Neural cell (in vitro differentiated cells): ENCODE results near the gene ARFIP2. TPM values are rescaled to one million over a fixed set of nuclear protein-coding genes. Genes with fewer than 3 reads are reported as not detected.

Experiments
- H2AFZ ChIP-seq: fragments of 200-600, 300-800 bp; sonication (generic), shearing (Covaris generic); 2 replicates; pipeline ENCODE4 v1.6.0; 2014; ENCODE audit warnings: low read depth, mild to moderate bottlenecking, antibody characterized with exemption, low read length, moderate library complexity
- H3F3A ChIP-seq: fragments of 200-600 bp; shearing (Covaris generic); 2 replicates; pipeline ENCODE4 v1.6.1; 2016; ENCODE audit warnings: mild to moderate bottlenecking, moderate library complexity, mixed read lengths, antibody characterized with exemption, low read length; ENCODE audit not compliant: insufficient read depth, poor library complexity, severe bottlenecking
- H3K27ac ChIP-seq: fragments of 200-600, 300-800 bp; sonication (generic), shearing (Covaris generic); 2 replicates; pipeline ENCODE4 v1.5.1; 2014; ENCODE audit warnings: mild to moderate bottlenecking, low read length, moderate library complexity
- H3K27me3 ChIP-seq: fragments of 300-800, 200-600 bp; sonication (generic), shearing (Covaris generic); 2 replicates; pipeline ENCODE4 v1.6.0; 2014; ENCODE audit warnings: mild to moderate bottlenecking, low read depth, low read length, moderate library complexity; ENCODE audit not compliant: insufficient read depth
- H3K36me3 ChIP-seq: fragments of 300-800, 200-600 bp; sonication (generic), shearing (Covaris generic); 2 replicates; pipeline ENCODE4 v1.5.1; 2014; ENCODE audit warnings: mild to moderate bottlenecking, antibody characterized with exemption, low read length, moderate library complexity; ENCODE audit not compliant: insufficient read depth
- H3K4me2 ChIP-seq: fragments of 300-800, 200-600 bp; sonication (generic), shearing (Covaris generic); 2 replicates; pipeline ENCODE4 v1.6.0; 2014; ENCODE audit warnings: mild to moderate bottlenecking, low read length
- H3K4me3 ChIP-seq: fragments of 300-800, 200-600 bp; sonication (generic), shearing (Covaris generic); 2 replicates; pipeline ENCODE4 v1.5.1; 2014; ENCODE audit warnings: mild to moderate bottlenecking, low read length, moderate library complexity
- H3K79me2 ChIP-seq: fragments of 200-600 bp; shearing (Covaris generic); replicated peaks from 2 replicates; pipeline ENCODE4 v1.6.0; 2014; ENCODE audit warnings: mild to moderate bottlenecking, low read length, moderate library complexity; ENCODE audit not compliant: insufficient read depth
- H3K9ac ChIP-seq: fragments of 300-800, 200-600 bp; sonication (generic), shearing (Covaris generic); 2 replicates; pipeline ENCODE4 v1.6.1; 2016; ENCODE audit warnings: mild to moderate bottlenecking, low read length, mixed read lengths
- H3K9me2 ChIP-seq: fragments of 200-600 bp; shearing (Covaris generic); 2 replicates; pipeline ENCODE4 v1.6.1; 2016; ENCODE audit warnings: mild to moderate bottlenecking, low read length, mixed read lengths; ENCODE audit not compliant: insufficient read depth
- H3K9me3 ChIP-seq: fragments of 200-600, 300-800 bp; sonication (generic), shearing (Covaris generic); 2 replicates; pipeline ENCODE4 v1.6.1; 2016; ENCODE audit warnings: mild to moderate bottlenecking, mixed run types, low read length, moderate library complexity, mixed read lengths
- H4K20me1 ChIP-seq: fragments of 200-600 bp; shearing (Covaris generic); 2 replicates; pipeline ENCODE4 v1.6.1; 2016; ENCODE audit warnings: mild to moderate bottlenecking, mixed run types; ENCODE audit not compliant: insufficient read depth
- CTCF ChIP-seq: fragments of 450-650 bp; IDR thresholded peaks from 2 replicates; pipeline ENCODE4 v1.5.1; 2014; ENCODE audit warnings: antibody characterized with exemption, mild to moderate bottlenecking, moderate library complexity; ENCODE audit not compliant: poor library complexity, severe bottlenecking
- EP300 ChIP-seq: fragments of 450-650 bp; conservative IDR thresholded peaks from 2 replicates; pipeline ENCODE4 v1.6.1; 2014; ENCODE audit warnings: antibody characterized with exemption, mild to moderate bottlenecking, moderate library complexity; ENCODE audit not compliant: poor library complexity, severe bottlenecking
- EZH2 ChIP-seq: fragments of 200-600, 300-800 bp; shearing (Covaris generic), sonication (generic); IDR thresholded peaks from 2 replicates; pipeline ENCODE4 v1.6.1; 2014; ENCODE audit warnings: antibody characterized with exemption, low read length, borderline replicate concordance, mild to moderate bottlenecking; ENCODE audit not compliant: insufficient read depth, poor library complexity, severe bottlenecking
- MXI1 ChIP-seq: fragments of 450-650 bp; conservative IDR thresholded peaks from 2 replicates; pipeline ENCODE4 v1.6.1; 2014; ENCODE audit warnings: antibody characterized with exemption, mild to moderate bottlenecking; ENCODE audit not compliant: poor library complexity, severe bottlenecking
- POLR2AphosphoS5 ChIP-seq: IDR thresholded peaks from 2 replicates; pipeline ENCODE4 v1.6.1; 2012
- RAD21 ChIP-seq: fragments of 450-650 bp; conservative IDR thresholded peaks from 2 replicates; pipeline ENCODE4 v1.6.1; 2014; ENCODE audit warnings: antibody characterized with exemption, mild to moderate bottlenecking, moderate library complexity
- REST ChIP-seq: IDR thresholded peaks from 2 replicates; pipeline ENCODE4 v1.6.1; 2012; ENCODE audit warnings: borderline replicate concordance
- SMC3 ChIP-seq: fragments of 450-650 bp; conservative IDR thresholded peaks from 2 replicates; pipeline ENCODE4 v1.6.1; 2014; ENCODE audit warnings: antibody characterized with exemption, mild to moderate bottlenecking, moderate library complexity; ENCODE audit not compliant: poor library complexity
- TAF1 ChIP-seq: IDR thresholded peaks from 2 replicates; pipeline ENCODE4 v1.6.1; 2012; ENCODE audit warnings: low read depth
- polyA minus RNA-seq: library from RNA; depleted of rRNA, polyadenylated mRNA; stranded (reverse); fragments of >200 nt; gene quantifications from 2 replicates; pipeline ENCODE4 v1.2.3, GENCODE V29; 2014
- polyA plus RNA-seq: library from polyadenylated mRNA; depleted of rRNA; stranded (reverse); fragments of >200 nt; gene quantifications from 2 replicates; pipeline ENCODE4 v1.2.3, GENCODE V29; 2014

The ARFIP2 gene
- 83.7 and 89.9 TPM in 2 replicates for polyA plus RNA-seq
- polyA minus RNA-seq, result 44.3 and 49.2 TPM in 2 replicates

- Histone ChIP-seq H3K9me2 (no peaks in the 10 kb centered on the region), H3K79me2 (peaks cover 26% of the 10 kb centered on the region), H4K20me1 (no peaks in the 10 kb centered on the region), H3K36me3 (no peaks in the 10 kb centered on the region), H3K27me3 (no peaks in the 10 kb centered on the region), H3K9me3 (no peaks in the 10 kb centered on the region), H2AFZ (peak within 1 kb of the TSS; percentile 56), H3K4me3 (peak within 1 kb of the TSS; percentile 74), H3K27ac (peak within 1 kb of the TSS; percentile 81), H3F3A (no peaks in the 10 kb centered on the region), H3K9ac (peak within 1 kb of the TSS; percentile 88), H3K4me2 (peak within 1 kb of the TSS; percentile 91)
- peak; percentile 71 for TF ChIP-seq TAF1
- peak; percentile 92 for TF ChIP-seq MXI1
- peak; percentile 9 for TF ChIP-seq CTCF
- peak; percentile 79 for TF ChIP-seq EP300
- no peak for TF ChIP-seq EZH2
- TF ChIP-seq REST, result peak; percentile 62
- peak; percentile 34 for TF ChIP-seq SMC3
- peak; percentile 95 for TF ChIP-seq POLR2AphosphoS5
- peak; percentile 38 for TF ChIP-seq RAD21
Observed at GRCh38 chr11:6481012-6481923, at the start of gene ARFIP2, which contains the start of gene TIMM10B. TSS of gene ARFIP2 (minus strand) at chr11:6481331. CDS start at chr11:6480421, 910 bp downstream. TSS of gene TIMM10B (plus strand) at chr11:6481501. CDS start at chr11:6481517, 16 bp downstream.

GRCh38 chr11:6530848-6531247 lies 49.7 kb upstream of the ARFIP2 start:
- no peak overlapping the region for H3K4me3 ChIP-seq
- no peaks in the 10 kb centered on the region for H3F3A ChIP-seq
- H3K9ac ChIP-seq, result no peak overlapping the region
- H3K4me2 ChIP-seq, result no peak overlapping the region
- no peaks in the 10 kb centered on the region for H4K20me1 ChIP-seq
- H3K27ac ChIP-seq, result no peak overlapping the region
- no peaks in the 10 kb centered on the region for H3K79me2 ChIP-seq
- no peaks in the 10 kb centered on the region for H3K36me3 ChIP-seq
- TF ChIP-seq CTCF, result no peak
- no peak for TF ChIP-seq REST
- TF ChIP-seq POLR2AphosphoS5, result no peak
- TF ChIP-seq RAD21, result no peak
- TF ChIP-seq MXI1, result no peak
- no peak for TF ChIP-seq SMC3
- no peak for TF ChIP-seq TAF1
- TF ChIP-seq EP300, result no peak
- H2AFZ ChIP-seq, result no peak overlapping the region
- no peaks in the 10 kb centered on the region for H3K9me2 ChIP-seq
- H3K9me3 ChIP-seq, result no peaks in the 10 kb centered on the region
- no peaks in the 10 kb centered on the region for H3K27me3 ChIP-seq
